ENCODE data around the gene IZUMO1.
"Not testable (repeated sequence)": the region's sequence is repeated elsewhere in the genome, so short reads cannot be mapped to it uniquely, and the experiment has no call there.

The IZUMO1 gene

DNA sequence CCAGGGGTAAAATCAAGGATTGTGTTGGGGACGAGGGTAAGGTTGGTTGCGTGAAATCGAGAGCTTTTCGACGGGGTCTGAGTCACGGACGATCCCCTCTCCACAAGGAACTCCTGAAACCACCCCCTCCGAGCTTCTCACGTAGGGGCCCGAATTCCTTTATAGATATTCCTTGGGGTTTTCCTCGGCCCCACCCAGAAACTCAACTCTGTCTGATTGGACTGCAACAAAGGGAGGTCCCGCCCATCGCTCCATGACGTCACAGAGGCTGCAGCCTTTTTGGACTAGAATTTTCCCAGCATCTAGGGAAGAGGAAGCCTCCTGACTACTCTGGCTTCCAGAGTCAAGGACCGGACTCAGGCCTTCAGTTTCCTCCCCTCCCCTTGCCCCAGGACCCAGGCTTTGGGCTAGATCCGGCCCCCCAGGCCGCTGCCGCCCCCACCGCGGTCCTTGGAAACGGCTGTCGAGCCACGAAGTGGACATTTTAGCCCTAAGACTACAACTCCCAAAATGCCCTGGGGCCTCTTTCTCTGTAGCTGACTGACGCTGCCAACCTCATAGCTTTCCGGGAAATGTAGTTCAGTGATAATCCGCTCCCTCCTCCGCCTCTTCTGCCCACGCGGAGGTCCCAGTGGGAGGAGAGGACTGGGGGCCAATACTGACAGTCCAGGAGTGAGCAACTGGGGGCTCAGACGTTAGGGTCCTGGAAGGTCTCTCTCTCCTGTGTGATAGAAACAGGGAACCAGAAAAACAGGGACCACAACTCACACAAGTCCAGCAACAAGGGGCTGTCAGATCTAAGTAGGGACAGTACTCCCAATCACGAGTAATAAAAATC, at the start of gene IZUMO1:
Gene IZUMO1, minus strand, starts transcription at position 172 of the 838 bp plus-strand sequence. CDS start 1,050 bp downstream, outside the sequence.
- peak; percentile 92 for DNase-seq (ENCODE audit: low spot score)

GRCh38 chr19:48795685-48796070, 49.0 kb upstream of the IZUMO1 start:
- no peak for DNase-seq (ENCODE audit: low spot score)

- DNase-seq (ENCODE audit: low spot score), result peak; percentile 97
These were observed 48.5 kb upstream of the IZUMO1 start for GRCh38 chr19:48795055-48795684.

- no peak for DNase-seq (ENCODE audit: low spot score)
These were observed 47.6 kb upstream of the IZUMO1 start for GRCh38 chr19:48794291-48794690.

DNA sequence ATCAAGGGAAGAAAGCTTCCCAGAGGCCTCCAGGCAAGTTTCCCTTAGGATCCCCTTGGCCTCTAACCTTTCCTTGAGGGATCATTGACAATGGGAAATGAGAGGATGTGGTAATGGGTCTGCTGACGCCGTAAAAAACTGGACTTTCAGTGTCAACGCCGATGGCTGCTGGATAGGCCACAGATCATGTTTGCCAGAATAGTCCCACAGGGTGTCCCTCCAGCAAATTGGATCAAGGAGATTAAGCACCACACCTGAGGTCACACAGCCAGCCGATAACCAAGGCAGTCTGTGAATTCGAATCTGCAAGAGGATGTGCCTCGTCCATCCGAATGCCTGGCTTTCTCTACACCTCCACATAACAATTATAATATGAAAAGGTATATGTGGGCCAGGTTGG, 46.6 kb upstream of the IZUMO1 start:
- no peak for DNase-seq (ENCODE audit: low spot score)

- not testable (repeated sequence) for DNase-seq (ENCODE audit: low spot score)
These were observed 40.6 kb upstream of the IZUMO1 start for GRCh38 chr19:48787331-48787730.

GRCh38 chr19:48786422-48786821, 39.7 kb upstream of the IZUMO1 start:
- not testable (repeated sequence) for DNase-seq (ENCODE audit: low spot score)

- DNase-seq (ENCODE audit: low spot score), result no peak
These were observed 37.8 kb upstream of the IZUMO1 start for GRCh38 chr19:48784527-48784926.

- peak; percentile 9 for DNase-seq (ENCODE audit: low spot score)
These were observed 34.1 kb upstream of the IZUMO1 start for GRCh38 chr19:48780631-48781391.

GRCh38 chr19:48779636-48780035, 32.9 kb upstream of the IZUMO1 start:
- no peak for DNase-seq (ENCODE audit: low spot score)

DNA sequence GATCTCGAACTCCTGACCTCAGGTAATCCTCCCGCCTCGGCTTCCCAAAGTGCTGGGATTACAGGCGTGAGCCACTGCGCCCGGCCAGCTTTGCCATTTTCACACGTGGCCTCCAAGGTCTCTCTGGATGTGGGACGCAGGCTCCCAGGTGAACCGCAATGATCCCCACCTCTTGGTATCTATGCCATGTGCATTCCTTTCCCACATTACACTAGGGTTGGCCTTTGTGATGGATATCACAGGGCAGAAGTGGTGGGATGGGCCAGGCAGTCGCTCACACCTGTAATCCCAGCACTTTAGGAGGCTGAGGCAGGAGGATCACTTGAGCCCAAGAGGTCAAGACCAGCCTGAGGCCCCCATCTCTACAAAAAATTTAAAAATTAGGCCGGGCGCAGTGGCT, 31.0 kb upstream of the IZUMO1 start:
- DNase-seq (ENCODE audit: low spot score), result no peak

GRCh38 chr19:48777139-48777538, 30.4 kb upstream of the IZUMO1 start:
- no peak for DNase-seq (ENCODE audit: low spot score)

DNA sequence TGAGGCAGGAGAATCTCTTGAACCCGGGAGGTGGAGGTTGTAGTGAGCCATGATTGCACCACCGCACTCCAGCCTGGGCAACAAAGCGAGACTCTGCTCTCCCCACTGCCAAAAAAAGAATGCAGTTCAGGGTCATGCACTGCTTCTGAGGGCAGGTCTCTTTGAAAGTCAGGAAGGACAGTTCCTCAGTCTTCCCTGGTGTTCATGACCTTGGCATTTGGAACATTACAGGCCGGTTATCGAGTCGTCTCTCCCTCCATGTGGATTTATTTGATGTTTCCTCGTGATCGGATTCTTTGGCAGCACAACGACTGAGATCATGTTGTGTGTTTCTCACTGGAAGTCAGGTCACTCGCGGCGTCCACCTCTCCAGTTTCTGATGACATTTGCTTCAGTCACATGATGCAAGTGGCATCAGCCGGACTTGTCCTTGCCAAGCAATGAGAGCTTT, 25.8 kb upstream of the IZUMO1 start:
- no peak for DNase-seq (ENCODE audit: low spot score)

- DNase-seq (ENCODE audit: low spot score), result no peak
These were observed 24.2 kb upstream of the IZUMO1 start for GRCh38 chr19:48770734-48771472.

DNA sequence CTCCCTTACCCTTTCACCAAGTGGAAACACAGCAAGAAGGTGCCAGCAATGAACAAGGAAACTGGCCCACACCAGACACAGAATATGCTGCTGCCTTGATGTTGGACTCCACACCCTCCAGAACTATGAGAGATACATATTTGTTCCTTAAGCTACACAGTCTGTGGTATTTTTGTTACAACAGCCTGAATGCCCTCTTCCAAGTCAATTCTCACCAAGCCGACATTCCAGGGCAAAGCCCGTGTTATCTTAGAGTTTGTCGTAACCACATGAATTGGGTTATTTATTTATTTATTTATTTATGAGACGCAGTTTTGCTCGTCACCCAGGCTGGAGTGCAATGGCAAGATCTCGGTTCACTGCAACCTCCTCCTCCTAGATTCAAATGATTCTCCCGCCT, 23.6 kb upstream of the IZUMO1 start:
- DNase-seq (ENCODE audit: low spot score), result no peak

DNA sequence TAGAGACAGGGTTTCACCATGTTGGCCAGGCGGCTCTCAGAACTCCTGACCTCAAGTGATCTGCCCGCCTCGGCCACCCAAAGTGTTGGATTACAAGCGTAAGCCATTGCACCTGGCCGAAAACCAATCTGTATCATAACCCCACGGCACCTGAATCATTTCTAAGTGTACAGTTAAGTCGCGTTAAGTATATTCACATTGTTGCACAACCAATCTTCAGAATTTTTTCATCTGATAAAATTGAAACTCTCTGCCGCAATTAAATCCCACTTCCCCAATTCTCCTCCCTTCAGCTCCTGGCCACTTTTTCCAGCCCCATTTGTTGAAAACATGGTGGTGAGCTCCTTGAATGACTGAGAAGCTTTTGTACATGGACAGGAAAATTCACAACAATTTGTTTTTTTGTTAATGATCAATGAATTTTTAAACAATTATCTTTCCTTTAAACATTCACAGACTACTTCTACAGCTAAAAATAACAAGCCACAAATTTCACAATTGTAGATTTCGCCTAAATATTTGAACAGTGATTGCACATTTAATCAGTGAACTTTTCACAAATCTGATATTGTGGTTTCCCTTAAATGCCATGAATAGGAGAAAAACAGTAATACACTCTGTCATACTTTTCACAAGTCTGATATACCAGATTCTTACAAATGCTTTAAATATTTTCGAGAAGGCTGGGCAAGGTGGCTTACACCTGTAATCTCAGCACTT, 22.4 kb upstream of the IZUMO1 start:
- DNase-seq (ENCODE audit: low spot score), result no peak

- not testable (repeated sequence) for DNase-seq (ENCODE audit: low spot score)
These were observed 21.6 kb upstream of the IZUMO1 start for GRCh38 chr19:48768171-48768753.

- not testable (repeated sequence) for DNase-seq (ENCODE audit: low spot score)
These were observed 19.1 kb upstream of the IZUMO1 start for GRCh38 chr19:48765816-48766215.

GRCh38 chr19:48760504-48761205, 13.9 kb upstream of the IZUMO1 start:
- DNase-seq (ENCODE audit: low spot score), result no peak

DNA sequence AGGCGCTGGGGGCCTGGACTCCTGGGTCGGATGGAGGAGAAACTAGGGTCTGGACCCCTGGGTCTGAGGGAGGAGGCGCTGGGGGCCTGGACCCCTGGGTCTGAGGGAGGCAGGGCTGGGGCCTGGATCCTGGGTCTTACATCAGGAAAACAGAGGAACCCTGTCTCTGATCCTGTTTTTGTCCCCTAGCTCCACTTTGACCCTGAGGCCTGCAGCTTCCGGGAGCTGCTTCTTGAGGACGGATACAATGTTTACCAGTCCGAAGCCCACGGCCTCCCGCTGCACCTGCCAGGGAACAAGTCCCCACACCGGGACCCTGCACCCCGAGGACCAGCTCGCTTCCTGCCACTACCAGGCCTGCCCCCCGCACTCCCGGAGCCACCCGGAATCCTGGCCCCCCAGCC, 11.0 kb upstream of the IZUMO1 start:
- no peak for DNase-seq (ENCODE audit: low spot score)

All from COLO829 (cell line).